Lower leg skin (tissue), 3 donors: Measurements from ENCODE around the gene SPIN2A.

Experiments
- POLR2A ChIP-seq, 2 donors: fragments of 450-650 bp; IDR thresholded peaks; one replicate each; pipeline ENCODE4 v1.6.1; 2016 to 2017; ENCODE audit warnings: antibody characterized with exemption in 2 of 2, mild to moderate bottlenecking in 1 of 2, moderate library complexity in 1 of 2
- TF ChIP-seq, protein P1 (sequence below), 3 donors: fragments of 450-650 bp; IDR thresholded peaks; one replicate each; pipeline ENCODE4 v1.5.1; 2016; ENCODE audit warnings: antibody characterized with exemption in 3 of 3, mild to moderate bottlenecking in 3 of 3, moderate library complexity in 2 of 3

DNA sequence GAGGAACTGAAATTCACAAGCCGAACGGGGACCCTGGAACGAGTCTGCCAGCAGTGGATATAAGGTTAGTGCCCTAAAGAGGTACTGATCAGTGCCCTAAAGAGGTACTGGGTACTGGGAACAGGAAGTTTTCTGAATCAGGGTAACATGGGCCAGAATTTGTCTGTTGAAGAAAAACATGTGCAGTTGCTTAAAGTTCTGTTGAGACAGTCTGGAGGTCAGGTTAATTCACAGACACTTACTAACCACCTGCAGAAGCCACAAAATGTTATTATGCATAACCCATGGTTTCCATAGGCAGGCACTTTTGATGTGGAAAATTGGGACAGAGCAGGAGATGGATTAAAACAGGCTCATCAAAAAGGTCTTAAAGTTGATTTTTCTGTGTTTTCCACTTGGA, 33.7 kb downstream of the SPIN2A start:
- TF ChIP-seq POLR2A (IDR thresholded peaks at IDR 0.05), result no peak
- TF ChIP-seq, protein P1, sequence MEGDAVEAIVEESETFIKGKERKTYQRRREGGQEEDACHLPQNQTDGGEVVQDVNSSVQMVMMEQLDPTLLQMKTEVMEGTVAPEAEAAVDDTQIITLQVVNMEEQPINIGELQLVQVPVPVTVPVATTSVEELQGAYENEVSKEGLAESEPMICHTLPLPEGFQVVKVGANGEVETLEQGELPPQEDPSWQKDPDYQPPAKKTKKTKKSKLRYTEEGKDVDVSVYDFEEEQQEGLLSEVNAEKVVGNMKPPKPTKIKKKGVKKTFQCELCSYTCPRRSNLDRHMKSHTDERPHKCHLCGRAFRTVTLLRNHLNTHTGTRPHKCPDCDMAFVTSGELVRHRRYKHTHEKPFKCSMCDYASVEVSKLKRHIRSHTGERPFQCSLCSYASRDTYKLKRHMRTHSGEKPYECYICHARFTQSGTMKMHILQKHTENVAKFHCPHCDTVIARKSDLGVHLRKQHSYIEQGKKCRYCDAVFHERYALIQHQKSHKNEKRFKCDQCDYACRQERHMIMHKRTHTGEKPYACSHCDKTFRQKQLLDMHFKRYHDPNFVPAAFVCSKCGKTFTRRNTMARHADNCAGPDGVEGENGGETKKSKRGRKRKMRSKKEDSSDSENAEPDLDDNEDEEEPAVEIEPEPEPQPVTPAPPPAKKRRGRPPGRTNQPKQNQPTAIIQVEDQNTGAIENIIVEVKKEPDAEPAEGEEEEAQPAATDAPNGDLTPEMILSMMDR (IDR thresholded peaks at IDR 0.05), result no peak
